HepG2 (cell line): ENCODE measurements around the gene COX8C. TPM values are rescaled to one million over a fixed set of nuclear protein-coding genes. Genes with fewer than 3 reads are reported as not detected.

Experiments used
- ATAC-seq: fragments of 200-7000 bp; cut with Tn5 transposase; 3 replicates; pipeline ENCODE4 v1.9.1; 2020; ENCODE audit warnings: mild to moderate bottlenecking, moderate library complexity
- BruUV-seq: library from RNA; stranded (reverse); fragments of 400-500 nt; replicated peaks from 2 replicates; lab custom pipeline; 2021; lab: Mats Ljungman, UMichigan
- CTCF ChIA-PET: fragments of 300-600 bp; formaldehyde crosslinking; extraction: SDS; loops from one replicate; lab custom pipeline; 2021; ENCODE audit warnings: low total read pairs, inconsistent platforms, low intra/inter-chr PET ratio; lab: Yijun Ruan, JAX
- POLR2A ChIA-PET: fragments of 350-600 bp; sonication (Branson Sonifier 250); formaldehyde crosslinking; loops from one replicate; lab custom pipeline; 2020; ENCODE audit warnings: antibody characterized with exemption, inconsistent platforms; lab: Yijun Ruan, JAX
- DNase-seq: peaks from one replicate; pipeline ENCODE4 v3.0.0-alpha.2; 2015; ENCODE audit warnings: low spot score
- FAIRE-seq: peaks from 3 replicates; lab custom pipeline; 2011; peaks lifted over from hg19 to GRCh38; lab: Jason Lieb, UNC
- H2AFZ ChIP-seq: one replicate; pipeline ENCODE4 v1.6.1; 2011; ENCODE audit warnings: low read length, inconsistent platforms
- H3K27ac ChIP-seq: fragments of 300-600 bp; 3 replicates; pipeline ENCODE4 v1.8.0; 2011; ENCODE audit warnings: mixed run types, mild to moderate bottlenecking, mixed read lengths, low read length, inconsistent platforms; ENCODE audit not compliant: insufficient read depth; ENCODE audit errors: extremely low read length
- H3K27me3 ChIP-seq, 2 experiments: fragments of 200-600 bp in 1 of 2; 2 replicates in 1 of 2; 3 replicates in 1 of 2; pipeline versions ENCODE4 v1.6.0 to v1.8.0; 2011; ENCODE audit warnings: low read length in 2 of 2, mild to moderate bottlenecking in 2 of 2, moderate library complexity in 2 of 2, inconsistent platforms in 1 of 2; ENCODE audit not compliant: insufficient read depth in 2 of 2, control insufficient read depth in 1 of 2
- H3K36me3 ChIP-seq, 2 experiments: fragments of 200-600 bp in 1 of 2; replicated peaks in 1 of 2; 2 replicates in 1 of 2; 3 replicates in 1 of 2; pipeline versions ENCODE4 v1.5.1 to v1.8.0; 2011; ENCODE audit warnings: low read length in 2 of 2, inconsistent platforms in 1 of 2; ENCODE audit not compliant: insufficient read depth in 2 of 2, control insufficient read depth in 1 of 2
- H3K4me1 ChIP-seq: 2 replicates; pipeline ENCODE4 v1.5.1; 2012; ENCODE audit warnings: low read length, inconsistent platforms; ENCODE audit not compliant: insufficient read depth
- H3K4me2 ChIP-seq: 2 replicates; pipeline ENCODE4 v1.6.0; 2011; ENCODE audit warnings: low read depth, low read length, inconsistent platforms
- H3K4me3 ChIP-seq, 3 experiments: fragments of 200-600 bp in 1 of 3; sonication (generic), shearing (Covaris generic) in 1 of 3; replicated peaks in 1 of 3; 2 replicates each; pipeline ENCODE4 v1.5.1; 2011 to 2016; ENCODE audit warnings: low read length in 3 of 3, inconsistent platforms in 2 of 3, low read depth in 2 of 3, mild to moderate bottlenecking in 2 of 3, control low read depth in 1 of 3, mixed read lengths in 1 of 3; ENCODE audit not compliant: insufficient read depth in 1 of 3
- H3K79me2 ChIP-seq: one replicate; pipeline ENCODE4 v1.6.1; 2011; ENCODE audit warnings: low read length, inconsistent platforms; ENCODE audit not compliant: insufficient read depth
- H3K9ac ChIP-seq: 2 replicates; pipeline ENCODE4 v1.6.0; 2011; ENCODE audit warnings: mild to moderate bottlenecking, low read depth, low read length, inconsistent platforms; ENCODE audit not compliant: insufficient read depth
- H3K9me3 ChIP-seq: 2 replicates; pipeline ENCODE4 v1.5.1; 2012; ENCODE audit warnings: mild to moderate bottlenecking, low read length
- H4K20me1 ChIP-seq: 2 replicates; pipeline ENCODE4 v1.6.0; 2011; ENCODE audit warnings: inconsistent platforms, mild to moderate bottlenecking, low read length, moderate library complexity; ENCODE audit not compliant: insufficient read depth
- ARNTL ChIP-seq: sonication (generic); formaldehyde crosslinking; IDR thresholded peaks from 2 replicates; pipeline ENCODE4 v1.4.0; 2020; ENCODE audit warnings: mild to moderate bottlenecking, missing genetic modification reagents
- MAFG ChIP-seq: sonication (generic); formaldehyde crosslinking; IDR thresholded peaks from 2 replicates; pipeline ENCODE4 v1.5.1; 2020; ENCODE audit warnings: mild to moderate bottlenecking, missing genetic modification reagents
- NAIF1 ChIP-seq: sonication (generic); formaldehyde crosslinking; IDR thresholded peaks from 2 replicates; pipeline ENCODE4 v1.5.0; 2020; ENCODE audit warnings: mild to moderate bottlenecking, missing genetic modification reagents, borderline replicate concordance
- PBX2 ChIP-seq: IDR thresholded peaks from 2 replicates; pipeline ENCODE4 v1.6.1; 2016; ENCODE audit warnings: control low read depth
- RFXANK ChIP-seq: IDR thresholded peaks from 2 replicates; pipeline ENCODE4 v1.6.1; 2016
- SALL2 ChIP-seq: sonication (generic); formaldehyde crosslinking; IDR thresholded peaks from 2 replicates; pipeline ENCODE4 v1.8.1; 2023; ENCODE audit warnings: mild to moderate bottlenecking, missing genetic modification reagents, inconsistent platforms
- SNAPC2 ChIP-seq: sonication (generic); formaldehyde crosslinking; IDR thresholded peaks from 2 replicates; pipeline ENCODE4 v1.8.1; 2022; ENCODE audit warnings: mild to moderate bottlenecking, missing genetic modification reagents
- SRSF9 ChIP-seq: fragments of 200-400 bp; formaldehyde crosslinking; IDR thresholded peaks from 2 replicates; pipeline ENCODE4 v1.6.1; 2018; ENCODE audit warnings: borderline replicate concordance, mild to moderate bottlenecking, low read depth, low read length; ENCODE audit not compliant: insufficient read depth, poor library complexity, severe bottlenecking
- ZBTB7A ChIP-seq: sonication (generic); formaldehyde crosslinking; IDR thresholded peaks from 2 replicates; pipeline ENCODE4 v1.8.0; 2022; ENCODE audit warnings: mild to moderate bottlenecking, missing genetic modification reagents
- ZFAT ChIP-seq: sonication (generic); formaldehyde crosslinking; conservative IDR thresholded peaks from 2 replicates; pipeline ENCODE4 v1.8.1; 2023; ENCODE audit warnings: missing genetic modification reagents, inconsistent platforms
- ZNF281 ChIP-seq: sonication (generic); formaldehyde crosslinking; IDR thresholded peaks from 2 replicates; pipeline ENCODE4 v1.4.0; 2020; ENCODE audit warnings: missing genetic modification reagents, borderline replicate concordance
- WGBS: methylation state at CpG from one replicate; pipeline ENCODE4 v1.1.6; 2017; ENCODE audit warnings: low lambda C conversion rate; 5-methylcytosine and 5-hydroxymethylcytosine counted together
- in situ Hi-C: cut with HindIII; loops from 2 replicates; pipeline ENCODE4 v1.10.0; 2017; ENCODE audit warnings: low pct_unique_long_range_greater_than_20kb; ENCODE audit not compliant: extremely low pct_ligation_motif_present
- intact Hi-C: fragments of 100-400 bp; cut with micrococcal nuclease; formaldehyde crosslinking; loops from one replicate; pipeline ENCODE4 v1.10.0; 2022; ENCODE audit not compliant: unreplicated experiment
- polyA plus RNA-seq, 8 experiments: library from polyadenylated mRNA; depleted of rRNA in 3 of 8; stranded (reverse) in 7 of 8; unstranded in 1 of 8; fragments of >200 nt; fragmentation: Illumina TruSeq in 4 of 8; extraction: Trizol in 4 of 8; gene quantifications; 2 replicates each; pipeline versions ENCODE4 v1.2.1 to v1.2.3, GENCODE V29; 2011 to 2016; ENCODE audit warnings: low read depth in 4 of 8, missing spikeins in 1 of 8, mixed read lengths in 1 of 8; ENCODE audit not compliant: insufficient read depth in 1 of 8
- total RNA-seq, 5 experiments: library from RNA; depleted of rRNA; stranded (reverse); fragments of >200 nt; fragmentation: Illumina TruSeq; extraction: Trizol; gene quantifications; 2 replicates each; pipeline ENCODE4 v1.2.3, GENCODE V29; 2016; ENCODE audit warnings: low read depth in 1 of 5
- TF ChIP-seq, protein P1 (sequence below): sonication (generic); formaldehyde crosslinking; IDR thresholded peaks from 2 replicates; pipeline ENCODE4 v1.8.1; 2022; ENCODE audit warnings: mild to moderate bottlenecking, missing genetic modification reagents

The COX8C gene
- total and polyA plus RNA-seq, 2 of the 13 experiments (the other 11 are each of a cell fraction or from before 2014, with no cell fraction given), result not detected

- intact Hi-C loops, result no loop called here
- FAIRE-seq, result no peak
- Histone ChIP-seq H3K4me2 (no peak overlapping the region), H3K9me3 (no peaks in the 10 kb centered on the region), H3K27ac (no peak overlapping the region), H2AFZ (no peak overlapping the region), H3K9ac (no peak overlapping the region), H3K4me1 (peaks cover 41% of the 10 kb centered on the region), H3K79me2 (peaks cover 91% of the 10 kb centered on the region), H3K36me3 (peaks cover 0 to 3% of the 10 kb centered on the region in 2 experiments; a peak in 2 of 5 replicates), H3K27me3 (no peaks in the 10 kb centered on the region), H4K20me1 (peaks cover 32% of the 10 kb centered on the region), H3K4me3 (no peak overlapping the region)
- DNase-seq, result no peak
- BruUV-seq, result no TSS peak
- 96% methylated on average over 2 of the region's 2 CpGs for WGBS
- TF ChIP-seq NAIF1 (CRISPR knock-in tag) (no peak), ZFAT (CRISPR knock-in tag) (no peak), SRSF9 (no peak), RFXANK (CRISPR knock-in tag) (no peak), ARNTL (no peak), SNAPC2 (no peak), SALL2 (no peak), ZNF281 (CRISPR knock-in tag) (no peak), MAFG (CRISPR knock-in tag) (no peak), ZBTB7A (CRISPR knock-in tag) (no peak), PBX2 (CRISPR knock-in tag) (no peak)
- TF ChIP-seq, protein P1, sequence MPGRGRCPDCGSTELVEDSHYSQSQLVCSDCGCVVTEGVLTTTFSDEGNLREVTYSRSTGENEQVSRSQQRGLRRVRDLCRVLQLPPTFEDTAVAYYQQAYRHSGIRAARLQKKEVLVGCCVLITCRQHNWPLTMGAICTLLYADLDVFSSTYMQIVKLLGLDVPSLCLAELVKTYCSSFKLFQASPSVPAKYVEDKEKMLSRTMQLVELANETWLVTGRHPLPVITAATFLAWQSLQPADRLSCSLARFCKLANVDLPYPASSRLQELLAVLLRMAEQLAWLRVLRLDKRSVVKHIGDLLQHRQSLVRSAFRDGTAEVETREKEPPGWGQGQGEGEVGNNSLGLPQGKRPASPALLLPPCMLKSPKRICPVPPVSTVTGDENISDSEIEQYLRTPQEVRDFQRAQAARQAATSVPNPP (CRISPR knock-in tag), result no peak
- in situ Hi-C loops, result no loop called here
- ATAC-seq, result no peak
- CTCF ChIA-PET, result no interaction called here
- POLR2A ChIA-PET, result interaction anchor here (1.2 kb wide), 1 partner anchor 12 kb away, joined by 3 read pairs; no protein-coding TSS in a partner anchor
Observed at GRCh38 chr14:93319494-93319893, 27.5 kb upstream of the COX8C start.
